Measurements from ENCODE around the gene RPL22.
"Not testable (repeated sequence)": the region's sequence is repeated elsewhere in the genome, so short reads cannot be mapped to it uniquely, and the experiment has no call there.

- TF ChIP-seq CTCF (IDR thresholded peaks at IDR 0.05; ENCODE audit: low read depth, low read length, missing input control); YY1 (IDR thresholded peaks at IDR 0.05); TAF1 (conservative IDR thresholded peaks at IDR 0.05); ATF3 (IDR thresholded peaks at IDR 0.05): not testable (repeated sequence)
Observed at GRCh38 chr1:6219641-6220040, 20.2 kb upstream of the RPL22 start.
